Astrocyte (in vitro differentiated cells and primary cell): ENCODE data around the gene NFIA. TPM values are rescaled to one million over a fixed set of nuclear protein-coding genes. Genes with fewer than 3 reads are reported as not detected.

ENCODE experiments used
- DNase-seq: peaks from one replicate; pipeline ENCODE4 v3.0.0-alpha.2; 2010; ENCODE audit warnings: low read depth
- FAIRE-seq: peaks from 2 replicates; lab custom pipeline; 2011; peaks lifted over from hg19 to GRCh38; lab: Jason Lieb, UNC
- H2AFZ ChIP-seq: 2 replicates; pipeline ENCODE4 v1.6.0; 2012; ENCODE audit warnings: low read depth, low read length, inconsistent platforms
- H3K27ac ChIP-seq: 2 replicates; pipeline ENCODE4 v1.5.1; 2011; ENCODE audit warnings: low read depth, low read length, inconsistent platforms
- H3K27me3 ChIP-seq: 2 replicates; pipeline ENCODE4 v1.6.0; 2011; ENCODE audit warnings: low read length, inconsistent platforms; ENCODE audit not compliant: insufficient read depth
- H3K36me3 ChIP-seq: 2 replicates; pipeline ENCODE4 v1.5.1; 2011; ENCODE audit warnings: low read length, inconsistent platforms; ENCODE audit not compliant: insufficient read depth
- H3K4me1 ChIP-seq: 2 replicates; pipeline ENCODE4 v1.5.1; 2011; ENCODE audit warnings: low read length, inconsistent platforms; ENCODE audit not compliant: insufficient read depth
- H3K4me2 ChIP-seq: 2 replicates; pipeline ENCODE4 v1.6.0; 2012; ENCODE audit warnings: low read length, inconsistent platforms
- H3K4me3 ChIP-seq: 2 replicates; pipeline ENCODE4 v1.5.1; 2011; ENCODE audit warnings: low read depth, mild to moderate bottlenecking, low read length, inconsistent platforms; ENCODE audit not compliant: insufficient read depth
- H3K79me2 ChIP-seq: 2 replicates; pipeline ENCODE4 v1.6.0; 2012; ENCODE audit warnings: mild to moderate bottlenecking, low read length, inconsistent platforms; ENCODE audit not compliant: insufficient read depth
- H3K9ac ChIP-seq: 2 replicates; pipeline ENCODE4 v1.6.0; 2012; ENCODE audit warnings: mild to moderate bottlenecking, low read length, inconsistent platforms
- H3K9me3 ChIP-seq: 2 replicates; pipeline ENCODE4 v1.5.1; 2012; ENCODE audit warnings: low read depth, mild to moderate bottlenecking, low read length, inconsistent platforms; ENCODE audit not compliant: insufficient read depth
- H4K20me1 ChIP-seq: 2 replicates; pipeline ENCODE4 v1.6.0; 2012; ENCODE audit warnings: low read length, inconsistent platforms; ENCODE audit not compliant: insufficient read depth
- H3K27ac Mint-ChIP-seq: one replicate; pipeline ENCODE4 v1.8.0; 2021; ENCODE audit warnings: mild to moderate bottlenecking, mixed read lengths; ENCODE audit not compliant: unreplicated experiment
- H3K27me3 Mint-ChIP-seq: one replicate; pipeline ENCODE4 v1.8.0; 2021; ENCODE audit warnings: low read depth, mixed read lengths; ENCODE audit not compliant: unreplicated experiment
- H3K36me3 Mint-ChIP-seq: one replicate; pipeline ENCODE4 v1.8.0; 2021; ENCODE audit warnings: low read depth, mixed read lengths; ENCODE audit not compliant: unreplicated experiment
- H3K4me1 Mint-ChIP-seq: one replicate; pipeline ENCODE4 v1.8.0; 2021; ENCODE audit warnings: low read depth, mixed read lengths; ENCODE audit not compliant: unreplicated experiment
- H3K4me3 Mint-ChIP-seq: one replicate; pipeline ENCODE4 v1.8.0; 2021; ENCODE audit warnings: mild to moderate bottlenecking, moderate library complexity, mixed read lengths; ENCODE audit not compliant: unreplicated experiment
- H3K9me3 Mint-ChIP-seq: one replicate; pipeline ENCODE4 v1.8.0; 2021; ENCODE audit warnings: mild to moderate bottlenecking, mixed read lengths; ENCODE audit not compliant: unreplicated experiment
- CTCF ChIP-seq: IDR thresholded peaks from 2 replicates; pipeline ENCODE4 v1.5.1; 2011; ENCODE audit warnings: low read depth, mild to moderate bottlenecking, inconsistent platforms, low read length, moderate library complexity; ENCODE audit not compliant: insufficient read depth
- EZH2 ChIP-seq: IDR thresholded peaks from 2 replicates; pipeline ENCODE4 v1.6.1; 2012; ENCODE audit warnings: mild to moderate bottlenecking, low read length, inconsistent platforms; ENCODE audit not compliant: insufficient read depth
- total RNA-seq: library from RNA; stranded (reverse); gene quantifications from 2 replicates; pipeline ENCODE4 v1.2.1, GENCODE V29; 2021

NFIA gene
- total RNA-seq, 1 donor from 2014 or later, result 4.6 TPM

DNA sequence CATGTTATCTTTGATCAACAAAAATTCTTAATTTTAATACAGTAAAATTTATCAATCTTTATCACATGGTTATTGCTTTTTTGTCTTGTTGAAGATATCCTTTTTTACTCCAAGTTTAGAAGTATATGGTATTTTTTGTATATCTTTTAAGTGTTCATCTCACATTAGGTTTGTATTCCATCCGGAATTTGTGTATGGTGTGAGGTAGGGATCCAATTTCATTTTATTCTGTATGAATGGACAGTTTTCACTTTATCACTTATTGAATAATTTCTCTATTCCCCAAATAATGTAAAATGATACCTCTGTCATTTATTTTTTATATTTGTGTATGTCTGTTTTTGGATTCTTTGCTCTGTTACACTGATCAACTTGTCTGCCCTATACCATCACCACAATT lies 25.3 kb downstream of the NFIA start:
- H3K9ac ChIP-seq, result no peak overlapping the region
- no peaks in the 10 kb centered on the region for H3K4me1 ChIP-seq
- no peak overlapping the region for H3K27ac ChIP-seq
- no peaks in the 10 kb centered on the region for H3K36me3 ChIP-seq
- TF ChIP-seq EZH2 (no peak), CTCF (no peak)
- Mint-ChIP-seq H3K4me1 (no peaks in the 10 kb centered on the region), H3K27me3 (no peaks in the 10 kb centered on the region), H3K4me3 (no peak overlapping the region), H3K27ac (no peak overlapping the region), H3K9me3 (no peaks in the 10 kb centered on the region), H3K36me3 (no peaks in the 10 kb centered on the region)
- no peaks in the 10 kb centered on the region for H3K9me3 ChIP-seq
- no peaks in the 10 kb centered on the region for H3K79me2 ChIP-seq
- FAIRE-seq, result no peak
- no peak for DNase-seq
- H2AFZ ChIP-seq, result no peak overlapping the region
- no peak overlapping the region for H3K4me2 ChIP-seq
- no peaks in the 10 kb centered on the region for H4K20me1 ChIP-seq
- no peak overlapping the region for H3K4me3 ChIP-seq
- H3K27me3 ChIP-seq, result no peaks in the 10 kb centered on the region

DNA sequence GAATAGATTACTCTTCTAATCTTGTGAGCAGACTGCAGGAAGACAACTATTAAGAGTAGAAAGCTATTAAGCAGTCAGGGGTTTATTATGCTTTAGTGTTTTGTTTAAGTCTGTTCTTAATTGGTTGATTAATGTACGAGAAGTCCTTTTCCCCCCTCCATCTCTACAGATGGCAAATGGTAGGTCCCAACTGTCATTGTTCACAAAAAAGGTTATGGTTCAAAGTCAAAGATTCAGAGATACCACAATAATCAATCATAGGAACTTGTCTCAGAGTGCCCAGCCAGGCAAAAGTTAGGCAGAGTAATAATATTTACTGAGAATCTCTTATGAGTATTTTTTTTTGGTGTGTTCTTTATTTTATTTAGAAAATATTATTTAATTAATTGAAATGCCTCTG lies 26.8 kb downstream of the NFIA start:
- Histone ChIP-seq H3K27me3 (no peaks in the 10 kb centered on the region), H3K27ac (no peak overlapping the region), H3K79me2 (no peaks in the 10 kb centered on the region), H3K9ac (no peak overlapping the region), H4K20me1 (no peaks in the 10 kb centered on the region), H2AFZ (no peak overlapping the region), H3K36me3 (no peaks in the 10 kb centered on the region), H3K4me2 (no peak overlapping the region), H3K9me3 (no peaks in the 10 kb centered on the region), H3K4me3 (no peak overlapping the region), H3K4me1 (no peaks in the 10 kb centered on the region)
- H3K27me3 Mint-ChIP-seq, result no peaks in the 10 kb centered on the region
- no peak for DNase-seq
- FAIRE-seq, result no peak
- H3K36me3 Mint-ChIP-seq, result no peaks in the 10 kb centered on the region
- peaks cover 2% of the 10 kb centered on the region for H3K9me3 Mint-ChIP-seq
- TF ChIP-seq CTCF, result no peak
- TF ChIP-seq EZH2, result no peak
- H3K4me1 Mint-ChIP-seq, result no peaks in the 10 kb centered on the region
- H3K27ac Mint-ChIP-seq, result no peak overlapping the region
- H3K4me3 Mint-ChIP-seq, result no peak overlapping the region

DNA sequence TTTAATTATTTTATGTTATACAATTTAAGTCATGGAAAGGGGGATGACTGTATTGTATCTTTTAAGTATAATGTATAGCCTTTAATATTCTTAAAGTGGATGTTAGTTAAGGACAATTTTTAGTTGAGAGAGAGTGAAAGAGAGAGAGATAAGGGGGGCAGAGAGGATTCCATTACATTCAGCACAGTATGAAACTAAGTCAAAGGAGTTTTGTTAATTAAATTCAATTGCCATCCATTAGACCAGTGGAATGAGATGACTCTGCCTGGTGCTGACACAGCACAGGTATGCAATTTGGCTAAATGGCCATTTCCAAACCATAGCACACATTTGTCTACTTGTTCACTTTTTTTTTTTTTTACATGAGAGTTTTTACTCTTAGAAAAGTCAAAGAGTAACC lies 27.5 kb downstream of the NFIA start:
- Histone ChIP-seq H3K27ac (no peak overlapping the region), H3K4me1 (no peaks in the 10 kb centered on the region), H4K20me1 (no peaks in the 10 kb centered on the region), H3K79me2 (no peaks in the 10 kb centered on the region), H3K4me3 (no peak overlapping the region), H2AFZ (no peak overlapping the region), H3K36me3 (no peaks in the 10 kb centered on the region), H3K27me3 (no peaks in the 10 kb centered on the region), H3K4me2 (no peak overlapping the region), H3K9ac (no peak overlapping the region), H3K9me3 (no peaks in the 10 kb centered on the region)
- Mint-ChIP-seq H3K4me3 (no peak overlapping the region), H3K9me3 (peaks cover 2% of the 10 kb centered on the region), H3K36me3 (no peaks in the 10 kb centered on the region), H3K4me1 (no peaks in the 10 kb centered on the region), H3K27me3 (no peaks in the 10 kb centered on the region), H3K27ac (no peak overlapping the region)
- DNase-seq (no peak), FAIRE-seq (no peak)
- TF ChIP-seq CTCF, result no peak
- no peak for TF ChIP-seq EZH2
